ENCODE measurements around the gene C3.
"Not testable (repeated sequence)": the region's sequence is repeated elsewhere in the genome, so short reads cannot be mapped to it uniquely, and the experiment has no call there.

Gene C3

DNA sequence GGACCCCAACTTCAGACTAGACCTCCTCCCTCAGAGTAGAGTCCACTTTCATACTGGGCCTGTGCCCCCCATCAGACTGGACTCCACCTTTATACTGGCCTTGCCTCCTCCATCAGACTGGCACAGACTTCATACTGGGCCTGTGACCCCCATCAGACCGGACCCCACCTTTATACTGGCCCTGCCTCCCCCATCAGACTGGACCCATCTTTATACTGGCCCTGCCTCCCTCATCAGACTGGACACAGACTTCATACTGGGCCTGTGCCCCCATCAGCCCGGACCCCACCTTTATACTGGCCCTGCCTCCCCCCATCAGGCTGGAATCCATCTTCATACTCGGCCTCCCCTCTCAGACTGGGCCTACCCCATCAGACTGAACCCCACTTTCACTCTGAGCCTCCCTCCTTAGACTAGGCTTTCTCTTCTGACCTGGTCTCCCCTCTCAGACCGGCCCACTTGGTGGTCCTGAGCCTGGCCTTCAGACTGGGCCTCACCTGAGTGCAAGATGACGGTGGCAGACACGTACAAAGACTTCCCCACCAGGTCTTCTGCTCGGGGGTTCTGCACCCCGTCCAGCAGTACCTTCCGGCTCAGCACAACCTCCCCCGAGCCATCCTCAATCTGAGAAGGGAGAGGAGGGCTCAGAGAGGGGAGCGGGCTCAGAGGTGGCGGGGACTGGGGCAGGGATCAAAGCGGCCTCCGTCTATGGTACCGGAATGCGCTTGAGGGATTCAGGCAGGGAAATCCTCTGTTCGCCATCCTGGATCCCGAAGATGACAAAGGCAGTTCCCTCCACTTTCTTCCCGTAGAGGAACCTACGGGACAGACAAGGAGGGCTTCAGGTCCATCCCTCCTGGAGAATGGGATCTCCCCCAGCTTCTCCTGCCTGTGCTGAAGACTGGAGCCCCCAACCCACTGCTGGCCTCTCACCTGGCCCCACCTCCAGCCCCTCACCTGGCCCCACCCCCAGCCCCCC is 7.5 kb downstream of the C3 start:
- no peak for DNase-seq (ENCODE audit: low spot score)

DNA sequence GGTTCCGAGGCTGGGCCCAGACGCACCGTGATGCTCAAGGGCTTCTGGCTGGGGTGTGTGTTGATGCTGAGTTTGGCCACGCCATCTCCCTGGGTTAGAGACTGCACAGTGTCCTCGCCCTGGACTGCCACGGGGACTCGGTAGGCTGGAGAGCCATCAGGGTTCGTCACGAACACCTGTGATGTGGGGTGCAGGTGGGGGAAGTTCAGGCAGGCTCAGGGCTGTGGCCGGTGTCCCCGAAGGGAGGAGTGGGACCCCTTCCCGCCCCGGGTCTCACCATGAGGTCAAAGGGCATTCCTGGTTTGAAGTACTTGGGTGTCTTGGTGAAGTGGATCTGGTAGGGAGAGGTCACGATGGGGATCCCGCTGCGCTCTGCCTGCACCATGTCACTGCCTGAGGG is 8.2 kb downstream of the C3 start:
- DNase-seq (ENCODE audit: low spot score): no peak

DNA sequence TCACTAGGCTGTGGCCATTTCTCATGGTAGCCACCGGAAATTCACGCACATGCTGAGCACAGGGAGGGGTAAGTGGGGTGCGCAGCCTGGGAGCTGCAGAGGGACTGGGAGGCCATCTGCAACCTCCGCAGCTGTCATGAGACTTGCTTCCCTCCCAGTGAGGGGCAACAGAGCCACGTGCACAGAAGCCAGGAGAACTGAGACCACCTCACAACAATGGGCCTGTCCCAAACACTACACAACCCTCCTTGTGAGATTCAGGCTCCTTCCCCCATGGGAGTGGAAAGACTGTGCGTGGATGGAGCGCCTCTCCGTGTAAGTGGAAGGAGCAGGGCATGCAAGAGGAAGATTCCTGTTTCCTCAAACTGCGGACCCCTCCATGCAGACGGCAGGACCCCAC is 8.8 kb downstream of the C3 start:
- no peak for DNase-seq (ENCODE audit: low spot score)

DNA sequence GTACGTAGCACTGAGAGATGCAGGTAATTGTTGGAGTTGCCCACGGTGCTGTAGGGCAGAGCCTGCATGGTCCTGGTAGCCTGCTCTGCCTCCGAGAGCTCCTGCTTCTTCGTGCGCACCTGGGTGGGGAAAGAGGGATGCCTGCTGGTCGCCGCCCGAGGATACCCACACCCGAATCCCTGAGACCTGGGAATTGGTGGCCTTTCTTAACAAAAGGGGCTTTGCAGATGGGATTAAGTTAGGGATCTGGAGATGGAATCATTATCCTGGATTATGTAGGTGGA is 9.4 kb downstream of the C3 start:
- DNase-seq (ENCODE audit: low spot score): no peak

DNA sequence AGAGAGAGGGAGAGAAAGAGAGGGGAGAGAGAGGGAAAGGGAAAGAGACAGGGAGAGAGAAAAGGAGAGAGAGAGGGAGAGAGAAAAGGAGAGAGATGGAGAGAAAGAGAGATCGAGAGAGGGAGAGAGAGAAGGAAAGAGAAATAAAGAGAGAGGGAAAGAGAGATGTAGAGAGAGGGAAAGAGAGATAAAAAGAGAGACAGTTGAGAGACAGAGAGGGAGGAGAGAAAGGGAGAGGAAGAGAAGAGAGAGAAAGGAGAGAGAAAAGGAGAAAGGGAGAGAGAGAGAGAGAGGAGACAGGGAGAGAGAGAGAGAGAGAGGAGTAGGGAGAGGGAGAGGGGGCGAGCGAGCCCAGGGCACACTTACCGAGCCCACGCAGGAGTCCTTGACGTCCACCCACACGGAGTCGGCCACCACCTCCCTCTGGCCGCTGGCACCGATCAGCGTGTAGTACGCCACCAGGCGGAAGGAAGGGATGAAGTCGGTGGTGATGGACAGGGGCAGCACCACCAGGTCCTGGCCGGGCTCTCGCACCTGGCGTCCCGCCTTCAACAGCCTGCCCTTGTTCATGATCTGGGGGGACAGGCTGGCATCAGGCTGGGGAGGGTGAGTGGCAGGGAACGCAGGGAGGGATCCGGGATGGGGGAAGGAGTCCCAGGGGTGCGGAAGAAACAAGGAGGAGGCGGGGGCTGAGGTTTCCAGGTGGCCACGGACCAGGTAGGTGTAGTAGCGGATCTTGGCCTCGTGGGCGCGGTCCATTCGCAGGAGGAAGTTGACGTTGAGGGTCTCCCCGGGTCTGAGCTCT is 10.0 kb downstream of the C3 start:
- DNase-seq (ENCODE audit: low spot score): no peak

DNA sequence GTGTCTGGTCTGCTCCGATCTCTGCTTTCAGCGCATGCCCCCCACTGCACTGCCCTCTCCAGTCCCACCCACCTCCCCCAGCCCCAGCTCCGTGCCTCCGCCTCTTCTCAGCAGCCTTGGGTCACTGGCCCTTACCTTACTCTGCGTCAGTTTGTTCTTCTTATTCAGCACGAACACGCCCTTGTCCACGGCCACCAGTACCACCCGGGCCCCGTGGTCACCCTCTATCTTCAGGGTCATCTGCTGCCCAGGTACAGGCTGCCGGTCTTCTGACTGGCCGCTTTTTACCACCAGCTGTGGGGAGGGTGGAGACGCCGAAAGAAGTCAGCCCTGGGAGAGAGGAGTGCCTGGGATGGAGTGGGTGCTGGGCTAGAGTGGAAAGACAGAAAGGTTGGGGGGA is 10.9 kb downstream of the C3 start:
- no peak for DNase-seq (ENCODE audit: low spot score)

DNA sequence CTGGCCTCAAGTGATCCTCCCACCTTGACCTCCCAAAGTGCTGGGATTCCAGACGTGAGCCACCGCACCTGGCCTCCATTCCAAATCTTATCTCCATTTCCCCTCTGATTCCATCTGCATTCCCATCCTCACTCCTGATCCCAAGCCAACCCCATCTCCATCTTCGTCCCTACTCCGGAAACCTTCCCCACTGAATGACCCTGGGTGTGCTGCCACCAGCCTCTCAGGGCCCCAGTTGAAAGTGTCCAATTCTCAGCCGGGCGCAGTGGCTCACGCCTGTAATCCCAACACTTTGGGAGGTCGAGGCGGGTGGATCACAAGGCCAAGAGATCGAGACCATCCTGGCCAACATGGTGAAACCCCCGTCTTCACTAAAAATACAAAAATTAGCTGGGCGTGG is 11.5 kb downstream of the C3 start:
- not testable (repeated sequence) for DNase-seq (ENCODE audit: low spot score)

DNA sequence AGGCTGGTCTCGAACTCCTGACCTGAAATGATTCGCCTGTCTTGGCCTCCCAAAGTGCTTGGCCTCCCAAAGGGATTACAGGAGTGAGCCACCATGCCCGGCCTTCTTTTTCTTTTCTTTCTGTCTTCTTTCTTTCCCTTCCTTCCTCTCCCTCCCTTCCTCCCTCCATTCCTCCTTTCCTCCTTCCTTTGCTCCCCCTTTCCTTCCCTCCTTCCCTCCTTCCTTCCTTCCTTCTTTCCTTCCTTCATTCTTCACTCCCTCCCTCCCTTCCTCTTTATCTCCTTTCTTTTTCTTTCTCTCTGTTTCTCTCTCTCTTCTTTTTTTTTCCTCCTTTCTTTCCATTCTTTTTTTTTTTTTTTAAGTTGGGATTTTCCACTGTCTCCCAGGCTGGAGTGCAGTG is 12.1 kb downstream of the C3 start:
- no peak for DNase-seq (ENCODE audit: low spot score)

DNA sequence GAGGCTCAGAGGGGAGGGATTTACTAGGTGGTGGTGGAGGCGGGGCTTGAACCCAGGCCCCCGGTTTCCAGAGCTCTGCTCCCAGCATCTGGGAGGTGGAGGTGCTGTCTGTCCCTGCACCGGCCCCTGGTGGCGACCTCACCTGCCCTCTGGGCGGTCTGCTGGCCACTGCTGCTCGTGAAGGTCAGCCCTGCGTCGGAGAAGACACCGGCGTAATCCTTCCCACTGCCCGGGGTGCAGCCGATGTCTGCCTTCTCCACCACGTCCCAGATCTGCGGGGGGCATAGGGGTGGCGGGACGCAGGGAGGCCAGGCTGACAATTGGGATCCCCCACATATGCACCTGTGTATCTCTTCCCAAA is 12.8 kb downstream of the C3 start:
- DNase-seq (ENCODE audit: low spot score): no peak

DNA sequence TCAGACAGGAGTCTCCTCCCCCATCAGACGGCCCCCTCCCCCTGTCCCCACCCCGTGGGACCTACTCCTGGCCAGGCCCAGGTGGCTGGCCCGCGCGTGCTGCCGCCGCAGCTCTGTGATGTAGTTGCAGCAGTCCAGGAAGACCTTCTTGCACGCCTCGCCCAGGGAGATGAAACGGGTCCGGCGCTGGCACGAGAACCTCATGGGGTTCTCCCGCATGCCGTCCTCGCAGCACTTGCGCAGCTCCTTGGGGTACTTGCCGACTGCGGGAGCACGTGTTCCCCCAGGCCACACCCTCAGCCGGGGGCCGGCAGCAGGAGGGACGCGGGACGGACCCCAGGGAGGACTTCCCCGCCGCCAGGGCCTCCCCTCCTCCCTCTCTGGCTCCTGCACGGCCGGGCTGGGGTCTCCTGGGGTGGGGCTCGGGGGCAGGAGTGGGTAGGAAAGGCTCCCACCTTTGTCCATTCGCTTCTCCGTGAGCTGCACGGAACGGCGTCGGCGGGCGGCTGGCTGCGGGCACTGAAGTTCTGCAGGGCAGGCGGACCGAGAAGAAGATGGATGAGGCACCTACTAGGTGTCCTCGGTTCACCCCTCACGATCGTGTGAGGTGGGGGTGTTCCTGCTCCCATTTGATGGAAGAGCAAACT is 13.3 kb downstream of the C3 start:
- no peak for DNase-seq (ENCODE audit: low spot score)

DNA sequence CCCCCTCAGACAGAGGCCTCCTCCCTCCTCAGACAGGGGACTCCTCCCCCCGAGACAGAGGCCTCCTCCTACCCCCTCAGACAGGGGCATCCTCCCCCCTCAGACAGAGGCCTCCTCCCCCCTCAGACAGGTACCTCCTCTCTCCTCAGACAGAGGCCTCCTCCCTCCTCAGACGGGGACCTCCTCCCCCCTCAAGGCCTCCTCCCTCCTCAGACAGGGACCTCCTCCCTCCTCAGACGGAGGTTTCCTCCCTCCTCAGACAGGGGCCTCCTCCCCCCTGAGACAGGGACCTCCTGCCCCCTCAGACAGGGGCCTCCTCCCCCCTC is 13.9 kb downstream of the C3 start:
- no peak for DNase-seq (ENCODE audit: low spot score)

DNA sequence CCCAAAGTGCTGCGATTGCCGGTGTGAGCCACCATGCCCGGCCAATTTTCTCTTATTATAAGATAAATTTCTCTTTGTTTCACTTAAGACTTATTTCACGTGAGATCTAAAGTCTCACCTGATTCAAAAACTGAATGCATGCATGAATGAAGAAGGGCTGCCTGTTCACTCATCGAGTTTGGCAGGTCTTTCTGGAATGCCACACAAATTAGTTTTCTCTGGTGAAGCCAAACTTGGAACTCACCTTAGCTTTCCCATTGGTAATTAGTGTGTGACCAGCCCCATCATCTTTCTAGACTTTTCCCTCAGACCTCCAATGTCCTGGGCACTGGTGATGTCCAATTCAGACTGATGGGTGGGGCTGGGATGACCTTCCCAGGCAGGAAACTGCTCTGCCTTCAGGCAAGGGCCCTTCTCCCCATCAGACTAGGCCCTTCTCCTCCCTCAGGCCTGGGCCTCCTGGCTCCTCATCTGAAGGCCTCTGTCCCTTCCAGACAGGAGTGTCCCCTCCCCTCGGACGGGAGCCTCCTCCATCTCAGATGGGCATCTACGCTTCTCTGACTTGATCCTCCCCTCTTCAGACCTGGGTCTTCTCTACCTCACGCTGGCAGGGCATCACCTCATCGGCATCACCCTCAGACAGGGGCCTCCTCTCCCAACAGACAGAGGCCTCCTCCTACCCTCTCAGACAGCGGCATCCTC is 14.4 kb downstream of the C3 start:
- DNase-seq (ENCODE audit: low spot score): no peak

DNA sequence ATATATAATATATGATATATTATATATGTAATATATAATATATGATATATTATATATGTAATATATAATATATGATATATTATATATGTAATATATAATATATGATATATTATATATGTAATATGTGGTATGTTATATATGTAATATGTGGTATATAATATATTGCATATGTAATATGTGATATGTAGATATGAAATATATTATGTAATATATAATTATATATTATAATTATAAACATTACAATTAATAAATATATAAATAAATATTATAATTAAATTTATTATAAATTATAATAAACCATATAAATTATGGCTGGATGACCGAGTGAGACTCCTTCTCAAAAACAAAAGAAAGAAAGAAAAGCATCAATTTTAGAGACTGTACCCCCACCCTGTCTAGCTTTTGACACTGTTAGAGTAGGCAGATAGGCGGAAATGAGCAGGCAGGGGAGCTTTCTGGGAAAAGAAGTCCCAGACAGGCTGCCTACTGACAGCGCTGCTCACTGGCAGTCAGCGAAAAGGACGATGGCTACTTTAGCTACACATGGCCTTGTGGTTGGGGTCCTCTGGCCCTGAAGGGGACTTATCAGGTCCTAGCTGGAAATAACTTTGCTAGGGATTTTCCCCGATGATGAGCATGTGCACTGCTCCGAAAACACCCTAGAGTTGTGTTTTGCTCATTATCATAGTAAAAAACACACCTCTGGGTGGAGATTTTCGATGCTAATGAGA is 19.7 kb downstream of the C3 start:
- DNase-seq (ENCODE audit: low spot score): no peak

DNA sequence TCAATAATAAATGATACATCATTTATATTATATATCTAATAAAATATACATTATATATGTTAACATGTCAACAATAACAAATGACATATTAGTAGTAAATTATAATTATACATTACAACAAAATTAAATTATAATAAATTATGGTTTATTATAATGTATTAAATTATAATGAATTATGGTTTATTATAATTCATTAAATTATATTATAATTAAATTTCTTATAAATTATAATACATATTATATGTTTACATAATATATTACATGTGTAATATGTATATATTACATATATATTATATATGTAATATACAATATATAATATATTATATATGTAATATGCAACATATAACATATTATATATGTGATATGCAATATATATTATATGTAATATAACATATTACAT is 20.5 kb downstream of the C3 start:
- DNase-seq (ENCODE audit: low spot score): no peak

DNA sequence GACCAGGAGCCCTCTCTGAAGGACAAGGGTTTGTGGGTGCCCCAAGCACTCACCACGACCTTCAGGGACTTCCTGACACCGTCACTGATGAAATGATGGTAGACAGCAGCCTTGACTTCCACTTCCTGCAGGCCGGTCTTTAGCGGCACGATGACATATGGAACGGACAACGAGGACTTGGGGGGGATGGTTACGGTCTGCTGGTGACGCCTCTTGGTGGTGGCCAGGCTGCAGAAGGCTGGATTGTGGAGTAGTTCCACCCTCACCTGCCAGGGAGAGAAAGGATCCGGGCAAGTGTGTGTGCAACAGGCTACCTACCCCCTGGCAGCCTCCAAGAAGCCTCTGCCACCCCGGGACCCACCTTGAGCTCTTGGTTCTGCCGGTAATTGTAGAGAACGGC is 23.2 kb downstream of the C3 start:
- DNase-seq (ENCODE audit: low spot score): no peak

DNA sequence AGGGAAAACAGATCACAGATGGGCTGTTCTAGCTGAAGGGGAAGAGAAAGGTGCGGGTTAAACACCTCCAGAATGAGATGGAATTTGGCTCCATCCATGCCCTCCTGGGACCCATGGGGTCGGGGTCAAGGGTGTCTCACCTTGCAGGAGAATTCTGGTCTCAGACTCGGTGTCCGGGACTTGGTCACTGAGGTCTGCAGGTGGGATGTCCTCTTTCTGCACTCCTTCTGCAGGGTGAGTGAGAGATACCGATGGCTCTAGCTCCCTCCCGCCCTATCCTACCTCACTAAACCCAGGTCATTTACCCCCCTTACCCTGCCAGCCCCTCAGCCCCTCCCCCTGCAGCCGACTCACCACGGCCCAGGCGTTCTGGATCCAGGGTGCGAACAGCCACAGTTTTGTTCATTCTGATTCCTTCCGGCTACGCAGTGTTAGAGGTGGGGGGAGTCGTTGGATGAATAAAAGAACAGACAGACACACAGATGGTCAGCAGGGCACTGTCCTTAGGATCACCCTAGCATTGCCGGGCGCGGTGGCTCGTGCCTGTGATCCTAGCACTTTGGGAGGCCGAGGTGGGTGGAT is 24.1 kb downstream of the C3 start:
- DNase-seq (ENCODE audit: low spot score): no peak

DNA sequence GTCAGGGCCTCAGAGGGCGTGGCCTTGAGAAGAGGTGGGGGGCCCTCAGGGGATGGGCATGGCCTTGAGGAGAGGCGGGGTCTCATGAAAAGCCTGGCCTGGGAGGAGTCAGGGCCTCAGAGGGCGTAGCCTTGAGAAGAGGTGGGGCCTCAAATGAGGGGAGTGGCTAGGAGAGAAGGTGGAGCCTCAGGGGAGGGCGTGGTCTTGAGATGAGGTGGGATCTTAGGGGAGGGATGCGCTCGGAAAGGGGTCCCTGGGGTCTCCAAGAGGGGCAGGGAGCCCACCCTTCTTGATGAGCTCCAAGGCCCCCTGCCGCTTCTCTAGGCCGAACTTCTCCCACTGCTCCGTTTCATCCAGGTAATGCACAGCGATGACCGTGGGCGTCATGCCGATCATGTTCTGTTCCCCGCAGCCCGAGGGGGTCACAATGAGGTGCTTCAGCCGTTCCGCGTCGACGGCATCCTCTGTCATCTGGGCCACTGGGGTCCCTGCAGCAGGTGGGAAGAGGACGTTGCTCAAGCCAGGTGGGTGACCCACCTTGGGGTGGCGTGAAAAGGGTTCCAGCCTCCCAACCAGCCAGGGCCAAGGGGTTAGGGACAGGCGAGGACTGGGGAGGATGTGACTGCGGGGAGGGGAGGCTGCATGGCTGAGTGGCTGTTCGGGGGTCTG is 26.2 kb downstream of the C3 start:
- DNase-seq (ENCODE audit: low spot score): no peak

DNA sequence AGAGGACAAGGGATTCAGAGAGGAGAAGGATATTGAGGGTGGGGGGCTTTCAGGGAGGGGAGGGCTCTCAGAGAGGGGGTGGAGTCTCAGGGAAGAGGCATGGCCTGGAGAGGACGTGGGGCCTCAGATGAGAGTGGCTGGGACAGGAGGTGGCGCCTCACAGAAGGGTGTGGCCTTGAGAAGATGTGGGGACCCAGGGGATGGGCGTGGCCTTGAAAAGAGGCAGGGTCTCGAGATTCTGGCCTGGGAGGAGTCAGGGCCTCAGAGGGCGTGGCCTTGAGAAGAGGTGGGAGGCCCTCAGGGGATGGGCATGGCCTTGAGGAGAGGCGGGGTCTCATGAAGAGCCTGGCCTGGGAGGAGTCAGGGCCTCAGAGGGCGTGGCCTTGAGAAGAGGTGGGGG is 26.8 kb downstream of the C3 start:
- no peak for DNase-seq (ENCODE audit: low spot score)

DNA sequence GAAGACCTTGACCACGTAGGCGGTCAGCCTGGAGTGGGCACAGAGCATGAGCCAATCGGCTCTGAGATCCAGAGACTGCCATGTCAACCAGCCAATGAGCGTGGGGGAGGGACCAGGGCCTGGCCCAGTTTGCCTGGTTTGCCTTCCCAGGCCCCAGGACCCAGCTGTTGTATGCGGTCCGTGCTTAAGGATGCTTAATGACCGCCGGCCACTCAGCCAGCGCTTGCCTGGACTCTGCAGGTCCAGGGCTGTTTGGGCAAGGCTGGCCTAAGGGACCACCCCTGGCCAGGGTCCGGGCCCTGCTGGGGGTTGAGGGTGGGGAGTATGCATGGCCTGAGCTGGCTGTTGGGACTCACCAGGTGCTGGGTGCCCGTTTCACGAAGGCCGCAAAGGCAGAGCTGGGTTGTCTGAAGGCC is 27.4 kb downstream of the C3 start:
- no peak for DNase-seq (ENCODE audit: low spot score)

DNA sequence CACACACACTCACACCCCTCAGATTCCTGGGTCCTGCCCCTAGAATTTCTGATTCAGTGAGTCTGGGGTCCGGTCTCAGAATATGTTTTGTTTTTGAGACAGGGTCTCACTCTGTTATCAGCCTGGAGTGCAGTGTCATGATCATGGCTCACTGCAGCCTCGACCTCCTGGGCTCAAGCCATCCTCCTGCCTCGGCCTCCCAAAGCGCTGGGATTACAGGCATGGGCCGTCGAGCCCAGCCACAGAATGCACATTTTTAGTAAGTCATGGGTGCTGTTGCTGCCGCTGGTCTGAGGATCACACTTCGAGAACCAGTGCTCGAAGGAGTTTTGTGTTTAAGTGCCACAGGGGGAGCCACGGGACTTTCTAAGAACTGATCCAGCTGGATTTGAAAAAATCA is 28.4 kb downstream of the C3 start:
- no peak for DNase-seq (ENCODE audit: low spot score)

DNA sequence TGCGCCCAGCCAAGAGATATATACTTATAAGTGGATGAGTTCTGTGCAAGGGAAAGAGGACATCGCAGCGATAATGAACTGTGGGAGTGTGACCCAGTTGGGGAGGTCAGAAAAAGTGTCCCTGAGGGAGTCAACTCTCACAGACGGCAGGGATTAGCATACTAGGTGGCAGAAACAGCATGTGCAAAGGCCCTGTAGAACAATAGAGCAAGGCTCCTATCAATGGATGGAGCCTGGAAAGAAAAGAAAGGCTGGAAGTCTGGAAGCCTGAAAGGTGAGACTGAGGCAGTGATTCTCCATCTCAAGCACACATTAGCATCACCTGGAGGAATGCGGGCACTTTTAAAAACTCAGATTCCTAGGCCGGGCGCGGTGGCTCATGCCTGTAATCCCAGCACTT is 29.1 kb downstream of the C3 start:
- no peak for DNase-seq (ENCODE audit: low spot score)

Data from HuH-7 (cell line).